ENCODE results near the gene MTHFSD. TPM values are rescaled to one million over a fixed set of nuclear protein-coding genes. Genes with fewer than 3 reads are reported as not detected.

The MTHFSD gene
- total and polyA plus RNA-seq, 7 experiments from 2014 or later = 16.7 to 46.7 (median 28.1) TPM

GRCh38 chr16:86531191-86531545 is 23.9 kb downstream of the MTHFSD start:
- Histone ChIP-seq H3K27me3 (ENCODE audit: control insufficient read depth in 2 of 2, insufficient read depth in 2 of 2, low read length in 2 of 2) (no peaks in the 10 kb centered on the region), H3K36me3 (ENCODE audit: control insufficient read depth in 2 of 3, insufficient read depth in 3 of 3, low read length in 3 of 3) (peaks cover 0 to 32% (median 5%) of the 10 kb centered on the region in 3 experiments), H3K9me3 (ENCODE audit: control insufficient read depth in 2 of 3, low read length in 3 of 3) (no peaks in the 10 kb centered on the region), H3K4me3 (ENCODE audit: low read length) (no peak overlapping the region), H3K4me1 (ENCODE audit: control insufficient read depth in 2 of 2, insufficient read depth in 2 of 2, low read length in 2 of 2) (no peaks in the 10 kb centered on the region), H3K27ac (ENCODE audit: low read depth, low read length) (no peak overlapping the region)
- H3K27ac Mint-ChIP-seq = no peak overlapping the region
- H3K27me3 Mint-ChIP-seq = no peaks in the 10 kb centered on the region
- H3K9me3 Mint-ChIP-seq = peaks cover 0 to 10% (median 3%) of the 10 kb centered on the region in 11 donors
- H3K4me1 Mint-ChIP-seq = no peaks in the 10 kb centered on the region
- DNase-seq (no peak), ATAC-seq (no peak)
- no peak overlapping the region for H3K4me3 Mint-ChIP-seq
- H3K36me3 Mint-ChIP-seq = peaks cover 0 to 35% (median 8%) of the 10 kb centered on the region in 5 donors
- POLR2A ChIA-PET = no interaction called here
- CTCF ChIA-PET = no interaction called here
- intact Hi-C loops (cut with micrococcal nuclease) = no loop called here

GRCh38 chr16:86530251-86531190 is 24.5 kb downstream of the MTHFSD start:
- ChIA-PET POLR2A (no interaction called here), CTCF (no interaction called here)
- no peak overlapping the region for H3K27ac Mint-ChIP-seq
- H3K9me3 Mint-ChIP-seq = peaks cover 0 to 10% (median 3%) of the 10 kb centered on the region in 11 donors
- Histone ChIP-seq H3K4me3 (ENCODE audit: low read length) (no peak overlapping the region), H3K27me3 (ENCODE audit: control insufficient read depth in 2 of 2, insufficient read depth in 2 of 2, low read length in 2 of 2) (no peaks in the 10 kb centered on the region), H3K4me1 (ENCODE audit: control insufficient read depth in 2 of 2, insufficient read depth in 2 of 2, low read length in 2 of 2) (no peaks in the 10 kb centered on the region), H3K27ac (ENCODE audit: low read depth, low read length) (no peak overlapping the region), H3K36me3 (ENCODE audit: control insufficient read depth in 2 of 3, insufficient read depth in 3 of 3, low read length in 3 of 3) (peaks cover 0 to 32% (median 5%) of the 10 kb centered on the region in 3 experiments), H3K9me3 (ENCODE audit: control insufficient read depth in 2 of 3, low read length in 3 of 3) (no peaks in the 10 kb centered on the region)
- no peak overlapping the region for H3K4me3 Mint-ChIP-seq
- DNase-seq (no peak), ATAC-seq (no peak)
- H3K36me3 Mint-ChIP-seq = peaks cover 0 to 33% (median 6%) of the 10 kb centered on the region in 5 donors
- no peaks in the 10 kb centered on the region for H3K27me3 Mint-ChIP-seq
- no peaks in the 10 kb centered on the region for H3K4me1 Mint-ChIP-seq
- intact Hi-C loops (cut with micrococcal nuclease) = no loop called here

GRCh38 chr16:86529160-86529559 is 25.9 kb downstream of the MTHFSD start:
- Mint-ChIP-seq H3K27me3 (no peaks in the 10 kb centered on the region), H3K9me3 (peaks cover 0 to 11% (median 3%) of the 10 kb centered on the region in 11 donors), H3K4me1 (no peaks in the 10 kb centered on the region), H3K36me3 (peaks cover 0 to 28% (median 6%) of the 10 kb centered on the region in 5 donors), H3K27ac (no peak overlapping the region), H3K4me3 (no peak overlapping the region)
- Histone ChIP-seq H3K9me3 (ENCODE audit: control insufficient read depth in 2 of 3, low read length in 3 of 3) (no peaks in the 10 kb centered on the region), H3K4me3 (ENCODE audit: low read length) (no peak overlapping the region), H3K36me3 (ENCODE audit: control insufficient read depth in 2 of 3, insufficient read depth in 3 of 3, low read length in 3 of 3) (peaks cover 0 to 31% (median 5%) of the 10 kb centered on the region in 3 experiments), H3K4me1 (ENCODE audit: control insufficient read depth in 2 of 2, insufficient read depth in 2 of 2, low read length in 2 of 2) (no peaks in the 10 kb centered on the region), H3K27ac (ENCODE audit: low read depth, low read length) (no peak overlapping the region), H3K27me3 (ENCODE audit: control insufficient read depth in 2 of 2, insufficient read depth in 2 of 2, low read length in 2 of 2) (no peaks in the 10 kb centered on the region)
- ChIA-PET CTCF (interaction anchor here (0.7 kb wide), 1 partner anchor 187 kb away, joined by 3 read pairs; no protein-coding TSS in a partner anchor), POLR2A (no interaction called here)
- intact Hi-C loops (cut with micrococcal nuclease) = no loop called here
- ATAC-seq = no peak
- no peak for DNase-seq

- no peak overlapping the region for H3K4me3 ChIP-seq (ENCODE audit: low read length)
- peaks cover 0 to 28% (median 4%) of the 10 kb centered on the region in 5 donors for H3K36me3 Mint-ChIP-seq
- CTCF ChIA-PET = no interaction called here
- DNase-seq = no peak
- ATAC-seq = no peak
- no peak overlapping the region for H3K27ac ChIP-seq (ENCODE audit: low read depth, low read length)
- H3K4me1 ChIP-seq (ENCODE audit: control insufficient read depth in 2 of 2, insufficient read depth in 2 of 2, low read length in 2 of 2) = no peaks in the 10 kb centered on the region
- intact Hi-C loops (cut with micrococcal nuclease) = no loop called here
- POLR2A ChIA-PET = no interaction called here
- H3K36me3 ChIP-seq (ENCODE audit: control insufficient read depth in 2 of 3, insufficient read depth in 3 of 3, low read length in 3 of 3) = peaks cover 0 to 23% (median 5%) of the 10 kb centered on the region in 3 experiments
- no peaks in the 10 kb centered on the region for H3K27me3 ChIP-seq (ENCODE audit: control insufficient read depth in 2 of 2, insufficient read depth in 2 of 2, low read length in 2 of 2)
- no peaks in the 10 kb centered on the region for H3K4me1 Mint-ChIP-seq
- no peak overlapping the region for H3K27ac Mint-ChIP-seq
- no peak overlapping the region for H3K4me3 Mint-ChIP-seq
- no peaks in the 10 kb centered on the region for H3K9me3 ChIP-seq (ENCODE audit: control insufficient read depth in 2 of 3, low read length in 3 of 3)
- H3K27me3 Mint-ChIP-seq = no peaks in the 10 kb centered on the region
- H3K9me3 Mint-ChIP-seq = peaks cover 0 to 11% (median 3%) of the 10 kb centered on the region in 11 donors
Observed at GRCh38 chr16:86528061-86528929, 26.7 kb downstream of the MTHFSD start.

GRCh38 chr16:86527366-86527765 is 27.7 kb downstream of the MTHFSD start:
- no peak overlapping the region for H3K27ac ChIP-seq (ENCODE audit: low read depth, low read length)
- ChIA-PET POLR2A (no interaction called here), CTCF (no interaction called here)
- H3K36me3 ChIP-seq (ENCODE audit: control insufficient read depth in 2 of 3, insufficient read depth in 3 of 3, low read length in 3 of 3) = peaks cover 0 to 18% (median 0%) of the 10 kb centered on the region in 3 experiments
- H3K27me3 ChIP-seq (ENCODE audit: control insufficient read depth in 2 of 2, insufficient read depth in 2 of 2, low read length in 2 of 2) = no peaks in the 10 kb centered on the region
- H3K36me3 Mint-ChIP-seq = peaks cover 0 to 24% (median 4%) of the 10 kb centered on the region in 5 donors
- ATAC-seq (no peak), DNase-seq (no peak)
- intact Hi-C loops (cut with micrococcal nuclease) = no loop called here
- no peaks in the 10 kb centered on the region for H3K4me1 ChIP-seq (ENCODE audit: control insufficient read depth in 2 of 2, insufficient read depth in 2 of 2, low read length in 2 of 2)
- H3K9me3 Mint-ChIP-seq = peaks cover 0 to 11% (median 6%) of the 10 kb centered on the region in 11 donors
- H3K9me3 ChIP-seq (ENCODE audit: control insufficient read depth in 2 of 3, low read length in 3 of 3) = no peaks in the 10 kb centered on the region
- H3K4me1 Mint-ChIP-seq = no peaks in the 10 kb centered on the region
- no peaks in the 10 kb centered on the region for H3K27me3 Mint-ChIP-seq
- no peak overlapping the region for H3K4me3 ChIP-seq (ENCODE audit: low read length)
- no peak overlapping the region for H3K4me3 Mint-ChIP-seq
- H3K27ac Mint-ChIP-seq = no peak overlapping the region

GRCh38 chr16:86525696-86526095 is 29.3 kb downstream of the MTHFSD start:
- no peak for DNase-seq
- H3K36me3 ChIP-seq (ENCODE audit: control insufficient read depth in 2 of 3, insufficient read depth in 3 of 3, low read length in 3 of 3) = peaks cover 0 to 2% (median 0%) of the 10 kb centered on the region in 3 experiments
- H3K36me3 Mint-ChIP-seq = peaks cover 0 to 22% (median 4%) of the 10 kb centered on the region in 5 donors

More at GRCh38 chr16:86525696-86526095, 29.3 kb downstream of the MTHFSD start:
- peaks cover 0 to 8% (median 4%) of the 10 kb centered on the region in 5 donors for H3K27me3 Mint-ChIP-seq
- H3K4me1 Mint-ChIP-seq = no peaks in the 10 kb centered on the region
- Histone ChIP-seq H3K27ac (ENCODE audit: low read depth, low read length) (no peak overlapping the region), H3K9me3 (ENCODE audit: control insufficient read depth in 2 of 3, low read length in 3 of 3) (no peaks in the 10 kb centered on the region), H3K27me3 (ENCODE audit: control insufficient read depth in 2 of 2, insufficient read depth in 2 of 2, low read length in 2 of 2) (peaks cover 0 to under 1% of the 10 kb centered on the region in 2 donors), H3K4me3 (ENCODE audit: low read length) (no peak overlapping the region), H3K4me1 (ENCODE audit: control insufficient read depth in 2 of 2, insufficient read depth in 2 of 2, low read length in 2 of 2) (no peaks in the 10 kb centered on the region)
- peaks cover 0 to 11% (median 6%) of the 10 kb centered on the region in 11 donors for H3K9me3 Mint-ChIP-seq
- CTCF ChIA-PET = no interaction called here
- ATAC-seq = no peak
- peak overlapping the region in 1 of 9 donors; percentile 5 for H3K27ac Mint-ChIP-seq
- H3K4me3 Mint-ChIP-seq = no peak overlapping the region
- intact Hi-C loops (cut with micrococcal nuclease) = no loop called here
- POLR2A ChIA-PET = no interaction called here

All from naive thymus-derived CD4-positive, alpha-beta T cell (primary cell).